NCI-H1092 (cell line): ENCODE measurements around the gene RND2.

Experiments used
- DNase-seq: peaks from one replicate; lab custom pipeline; 2025; lab: John Stamatoyannopoulos, UW

Gene RND2

GRCh38 chr17:43079641-43080302 is 54.7 kb downstream of the RND2 start:
- DNase-seq = no peak
